ENCODE measurements around the gene CSRNP3.

GRCh38 chr2:165635532-165635931 lies 166.0 kb downstream of the CSRNP3 start:
- TF ChIP-seq, protein P1, sequence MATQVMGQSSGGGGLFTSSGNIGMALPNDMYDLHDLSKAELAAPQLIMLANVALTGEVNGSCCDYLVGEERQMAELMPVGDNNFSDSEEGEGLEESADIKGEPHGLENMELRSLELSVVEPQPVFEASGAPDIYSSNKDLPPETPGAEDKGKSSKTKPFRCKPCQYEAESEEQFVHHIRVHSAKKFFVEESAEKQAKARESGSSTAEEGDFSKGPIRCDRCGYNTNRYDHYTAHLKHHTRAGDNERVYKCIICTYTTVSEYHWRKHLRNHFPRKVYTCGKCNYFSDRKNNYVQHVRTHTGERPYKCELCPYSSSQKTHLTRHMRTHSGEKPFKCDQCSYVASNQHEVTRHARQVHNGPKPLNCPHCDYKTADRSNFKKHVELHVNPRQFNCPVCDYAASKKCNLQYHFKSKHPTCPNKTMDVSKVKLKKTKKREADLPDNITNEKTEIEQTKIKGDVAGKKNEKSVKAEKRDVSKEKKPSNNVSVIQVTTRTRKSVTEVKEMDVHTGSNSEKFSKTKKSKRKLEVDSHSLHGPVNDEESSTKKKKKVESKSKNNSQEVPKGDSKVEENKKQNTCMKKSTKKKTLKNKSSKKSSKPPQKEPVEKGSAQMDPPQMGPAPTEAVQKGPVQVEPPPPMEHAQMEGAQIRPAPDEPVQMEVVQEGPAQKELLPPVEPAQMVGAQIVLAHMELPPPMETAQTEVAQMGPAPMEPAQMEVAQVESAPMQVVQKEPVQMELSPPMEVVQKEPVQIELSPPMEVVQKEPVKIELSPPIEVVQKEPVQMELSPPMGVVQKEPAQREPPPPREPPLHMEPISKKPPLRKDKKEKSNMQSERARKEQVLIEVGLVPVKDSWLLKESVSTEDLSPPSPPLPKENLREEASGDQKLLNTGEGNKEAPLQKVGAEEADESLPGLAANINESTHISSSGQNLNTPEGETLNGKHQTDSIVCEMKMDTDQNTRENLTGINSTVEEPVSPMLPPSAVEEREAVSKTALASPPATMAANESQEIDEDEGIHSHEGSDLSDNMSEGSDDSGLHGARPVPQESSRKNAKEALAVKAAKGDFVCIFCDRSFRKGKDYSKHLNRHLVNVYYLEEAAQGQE (IDR thresholded peaks at IDR 0.05; ENCODE audit: insufficient read depth in 1 of 2, low read depth in 2 of 2, low read length in 2 of 2) = no peak
- TF ChIP-seq POLR2AphosphoS5 (IDR thresholded peaks at IDR 0.05; ENCODE audit: low read depth, low read length) = no peak
